AG09309 (cell line): ENCODE data around the gene HTRA1.

Experiments used
- DNase-seq: peaks from one replicate; pipeline ENCODE4 v3.0.0-alpha.2; 2010; ENCODE audit warnings: low read depth
- H3K4me3 ChIP-seq: 2 replicates; pipeline ENCODE4 v1.5.1; 2011; ENCODE audit warnings: mild to moderate bottlenecking, low read depth, low read length, moderate library complexity; ENCODE audit not compliant: control insufficient read depth
- TF ChIP-seq, protein P1 (sequence below): IDR thresholded peaks from 2 replicates; pipeline ENCODE4 v1.5.1; 2011; ENCODE audit warnings: mild to moderate bottlenecking, low read depth, low read length, inconsistent platforms; ENCODE audit not compliant: insufficient read depth, control insufficient read depth; ENCODE audit errors: missing control alignments

HTRA1 gene

GRCh38 chr10:122557516-122557915, 96.2 kb downstream of the HTRA1 start:
- TF ChIP-seq, protein P1, sequence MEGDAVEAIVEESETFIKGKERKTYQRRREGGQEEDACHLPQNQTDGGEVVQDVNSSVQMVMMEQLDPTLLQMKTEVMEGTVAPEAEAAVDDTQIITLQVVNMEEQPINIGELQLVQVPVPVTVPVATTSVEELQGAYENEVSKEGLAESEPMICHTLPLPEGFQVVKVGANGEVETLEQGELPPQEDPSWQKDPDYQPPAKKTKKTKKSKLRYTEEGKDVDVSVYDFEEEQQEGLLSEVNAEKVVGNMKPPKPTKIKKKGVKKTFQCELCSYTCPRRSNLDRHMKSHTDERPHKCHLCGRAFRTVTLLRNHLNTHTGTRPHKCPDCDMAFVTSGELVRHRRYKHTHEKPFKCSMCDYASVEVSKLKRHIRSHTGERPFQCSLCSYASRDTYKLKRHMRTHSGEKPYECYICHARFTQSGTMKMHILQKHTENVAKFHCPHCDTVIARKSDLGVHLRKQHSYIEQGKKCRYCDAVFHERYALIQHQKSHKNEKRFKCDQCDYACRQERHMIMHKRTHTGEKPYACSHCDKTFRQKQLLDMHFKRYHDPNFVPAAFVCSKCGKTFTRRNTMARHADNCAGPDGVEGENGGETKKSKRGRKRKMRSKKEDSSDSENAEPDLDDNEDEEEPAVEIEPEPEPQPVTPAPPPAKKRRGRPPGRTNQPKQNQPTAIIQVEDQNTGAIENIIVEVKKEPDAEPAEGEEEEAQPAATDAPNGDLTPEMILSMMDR: no peak
- no peak for DNase-seq

DNA sequence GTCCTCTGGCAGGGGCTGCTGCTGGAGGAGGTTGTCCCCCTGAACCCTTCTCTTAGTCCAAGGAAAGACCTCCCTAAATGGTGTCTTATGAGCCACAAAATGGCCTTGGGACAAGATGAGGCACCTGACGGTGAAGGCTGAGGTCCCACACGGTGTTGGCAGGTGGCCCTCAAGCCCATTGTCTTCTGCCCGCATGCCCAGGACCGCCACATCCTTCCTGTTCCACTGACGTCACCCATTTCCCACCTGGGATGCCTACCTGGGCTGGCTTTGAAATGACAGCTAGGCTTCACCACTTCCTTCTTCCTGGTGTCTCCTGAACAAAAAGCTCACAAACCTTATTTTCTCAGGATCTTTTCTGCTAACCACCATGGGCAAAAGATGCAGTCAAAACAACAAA, 97.1 kb downstream of the HTRA1 start:
- TF ChIP-seq, protein P1: no peak
- no peak for DNase-seq
- no peak overlapping the region for H3K4me3 ChIP-seq

More at GRCh38 chr10:122557516-122557915, 96.2 kb downstream of the HTRA1 start:
- no peak overlapping the region for H3K4me3 ChIP-seq

DNA sequence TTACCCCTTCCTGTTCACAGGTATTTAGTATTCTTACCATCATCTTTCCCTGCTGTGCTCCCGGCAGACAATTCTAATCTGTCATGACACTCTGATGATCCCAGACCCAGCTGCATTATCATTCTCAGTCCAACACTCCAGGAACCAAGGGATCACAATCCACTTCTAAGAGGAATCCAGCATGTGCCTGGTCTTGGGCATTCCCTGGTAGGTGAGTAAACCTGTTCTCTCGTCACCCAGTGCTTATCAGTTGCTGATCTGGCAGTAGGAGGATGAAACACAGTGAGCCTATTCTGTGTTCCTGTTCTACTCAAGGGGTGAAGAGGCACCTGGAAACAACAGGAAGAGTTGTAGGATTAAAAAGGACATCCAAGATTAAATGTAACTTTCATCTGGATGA, 97.9 kb downstream of the HTRA1 start:
- TF ChIP-seq, protein P1: no peak
- no peak for DNase-seq
- no peak overlapping the region for H3K4me3 ChIP-seq

- no peak for DNase-seq
- H3K4me3 ChIP-seq: no peak within 1 kb of the TSS
- TF ChIP-seq, protein P1: no peak
Measured at GRCh38 chr10:122560279-122560804, 99.0 kb downstream of the HTRA1 start, which contains the start of gene DMBT1. TSS of gene DMBT1 (plus strand) at chr10:122560754. CDS start at chr10:122560771, 17 bp downstream.

DNA sequence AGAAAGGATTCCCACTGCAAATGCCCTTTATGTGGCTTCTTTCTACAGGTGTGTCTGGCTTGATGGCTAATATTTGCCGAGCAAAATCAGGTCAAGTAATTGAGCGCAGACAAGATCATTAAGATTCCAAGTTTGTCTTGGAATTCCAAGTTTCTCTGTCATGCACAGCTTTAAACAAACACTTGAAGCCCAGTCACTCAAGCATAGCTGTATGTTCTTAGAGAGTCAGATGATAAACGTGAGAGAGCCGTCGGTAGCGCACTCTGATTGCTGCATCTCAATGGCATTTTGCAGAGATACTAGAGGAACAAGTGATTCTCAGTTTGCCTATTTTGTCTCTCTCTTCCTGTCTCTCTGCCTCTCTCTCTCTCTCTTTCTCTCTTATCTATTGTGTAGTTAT, 99.9 kb downstream of the HTRA1 start:
- TF ChIP-seq, protein P1: no peak
- no peak for DNase-seq
- no peak overlapping the region for H3K4me3 ChIP-seq

DNA sequence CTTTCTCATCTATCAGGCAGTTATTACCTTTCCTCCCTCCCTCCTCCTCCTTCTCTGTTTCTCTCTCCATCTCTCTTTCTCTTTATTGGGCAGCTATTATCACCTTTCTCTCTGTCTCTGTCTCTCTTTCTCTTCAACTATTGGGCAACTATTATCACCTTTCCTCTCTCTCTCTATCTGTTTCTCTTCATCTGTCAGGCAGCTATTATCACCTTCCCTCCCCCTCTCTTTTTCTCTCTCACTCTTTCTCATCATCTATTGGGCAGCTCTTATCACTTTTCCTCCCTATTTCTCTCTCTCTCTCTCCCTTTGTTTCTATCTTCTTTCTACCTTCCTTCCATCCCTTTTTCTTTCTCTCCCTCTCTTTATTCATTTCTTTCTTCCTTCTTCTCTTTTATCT, 100.4 kb downstream of the HTRA1 start:
- no peak overlapping the region for H3K4me3 ChIP-seq
- TF ChIP-seq, protein P1: no peak

More for the DNA sequence above, 100.4 kb downstream of the HTRA1 start:
- DNase-seq: no peak
